NCI-H1417 (cell line): Measurements from ENCODE around the gene ABHD18.

Source experiments
- DNase-seq, 3 experiments: peaks; one replicate each; lab custom pipeline; 2025; lab: John Stamatoyannopoulos, UW

The ABHD18 gene

DNA sequence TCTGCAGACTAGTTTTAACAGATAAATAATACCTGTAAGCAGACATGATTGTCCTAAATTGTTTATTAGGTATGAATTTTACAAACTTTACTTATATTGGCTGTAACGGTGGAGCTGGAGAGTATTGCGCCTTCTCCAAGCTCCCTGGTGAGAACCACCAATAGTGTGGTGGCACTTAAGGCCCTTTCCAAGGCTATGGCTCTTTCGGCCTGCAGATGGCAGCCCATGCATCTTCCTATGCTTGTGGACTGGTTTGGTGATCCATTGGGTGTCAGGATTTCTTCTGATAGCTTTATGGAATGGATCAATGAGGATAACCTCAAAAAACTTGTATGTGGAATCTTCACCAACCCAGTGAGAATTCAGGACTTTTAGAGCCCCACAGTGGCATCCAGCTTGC lies 103.7 kb downstream of the ABHD18 start:
- DNase-seq = no peak

GRCh38 chr4:128076464-128076863 lies 111.3 kb downstream of the ABHD18 start:
- no peak for DNase-seq
